HCT116 (cell line): Measurements from ENCODE around the gene MRPL50.

Source experiments
- CEBPB ChIP-seq: IDR thresholded peaks from 2 replicates; pipeline ENCODE4 v1.6.1; 2012; ENCODE audit warnings: low read depth
- POLR2A ChIP-seq: IDR thresholded peaks from 2 replicates; pipeline ENCODE4 v1.7.0; 2011; ENCODE audit warnings: borderline replicate concordance; ENCODE audit not compliant: insufficient read depth, insufficient read length; ENCODE audit errors: extremely low read depth
- TF ChIP-seq, protein P1 (sequence below): IDR thresholded peaks from 2 replicates; pipeline ENCODE4 v1.6.1; 2012
- TF ChIP-seq, protein P2 (sequence below): IDR thresholded peaks from 2 replicates; pipeline ENCODE4 v1.6.1; 2012

DNA sequence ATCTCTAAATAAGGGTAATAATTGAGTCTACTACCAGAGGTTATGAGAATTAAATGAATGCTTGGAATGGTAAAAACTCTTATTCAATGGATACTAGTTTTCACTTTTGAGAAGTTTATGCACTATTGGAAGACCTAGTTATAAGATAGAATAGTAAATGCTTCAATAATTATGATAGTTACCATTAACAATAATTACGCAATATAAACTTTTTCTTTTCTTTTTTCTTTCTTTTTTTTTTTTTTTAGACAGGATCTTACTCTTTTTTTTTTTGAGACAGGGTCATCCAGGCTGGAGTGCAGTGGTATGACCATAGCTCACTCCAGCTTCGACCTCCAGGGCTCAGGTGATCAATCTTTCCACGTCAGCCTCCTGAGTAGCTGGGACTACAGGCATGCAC is 30.5 kb upstream of the MRPL50 start:
- TF ChIP-seq, protein P1, sequence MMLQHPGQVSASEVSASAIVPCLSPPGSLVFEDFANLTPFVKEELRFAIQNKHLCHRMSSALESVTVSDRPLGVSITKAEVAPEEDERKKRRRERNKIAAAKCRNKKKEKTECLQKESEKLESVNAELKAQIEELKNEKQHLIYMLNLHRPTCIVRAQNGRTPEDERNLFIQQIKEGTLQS: no peak
- TF ChIP-seq, protein P2, sequence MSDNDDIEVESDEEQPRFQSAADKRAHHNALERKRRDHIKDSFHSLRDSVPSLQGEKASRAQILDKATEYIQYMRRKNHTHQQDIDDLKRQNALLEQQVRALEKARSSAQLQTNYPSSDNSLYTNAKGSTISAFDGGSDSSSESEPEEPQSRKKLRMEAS: no peak
- TF ChIP-seq POLR2A (no peak), CEBPB (no peak)
